Ascending aorta (tissue), 2 donors: ENCODE data around the gene GPR33. TPM values are rescaled to one million over a fixed set of nuclear protein-coding genes. Genes with fewer than 3 reads are reported as not detected.

Experiments used
- DNase-seq, 2 donors: peaks; one replicate each; pipeline ENCODE4 v3.0.0-alpha.2; 2019; ENCODE audit warnings: low spot score in 2 of 2
- H3K27ac ChIP-seq, 2 donors: fragments of 200-600 bp; sonication (generic); one replicate each; pipeline ENCODE4 v1.5.1; 2016 to 2017; ENCODE audit warnings: mild to moderate bottlenecking in 1 of 2
- H3K27me3 ChIP-seq: fragments of 200-600 bp; sonication (generic); one replicate; pipeline ENCODE4 v1.5.1; 2017
- H3K36me3 ChIP-seq, 2 donors: fragments of 200-600 bp; sonication (generic); one replicate each; pipeline ENCODE4 v1.5.1; 2016
- H3K4me1 ChIP-seq, 2 donors: fragments of 200-600 bp; sonication (generic); one replicate each; pipeline ENCODE4 v1.5.1; 2016 to 2017; ENCODE audit warnings: mild to moderate bottlenecking in 1 of 2
- H3K4me3 ChIP-seq, 2 donors: fragments of 200-600 bp; sonication (generic); one replicate each; pipeline ENCODE4 v1.5.1; 2016 to 2017; ENCODE audit warnings: mild to moderate bottlenecking in 1 of 2
- H3K9me3 ChIP-seq, 2 donors: fragments of 200-600 bp; sonication (generic); one replicate each; pipeline ENCODE4 v1.5.1; 2016
- CTCF ChIP-seq, 3 experiments: fragments of 200-600 bp in 2 of 3; fragments of 450-650 bp in 1 of 3; sonication (generic) in 2 of 3; IDR thresholded peaks; one replicate each; pipeline ENCODE4 v1.5.1; 2016 to 2019; ENCODE audit warnings: antibody characterized with exemption in 3 of 3, mild to moderate bottlenecking in 1 of 3, moderate library complexity in 1 of 3
- intact Hi-C: fragments of 100-400 bp; cut with DNase I; formaldehyde crosslinking; loops from one replicate; pipeline ENCODE4 v1.15.1; 2023
- total RNA-seq: library from RNA; depleted of rRNA; stranded (reverse); fragments of >200 nt; gene quantifications from one replicate; pipeline ENCODE4 v1.1.0, GENCODE V29; 2016

Gene GPR33
- not detected for total RNA-seq

GRCh38 chr14:31487886-31488285 is at the start of gene GPR33:
Gene GPR33, minus strand, starts transcription at chr14:31488039. Its CDS starts 4,074 bp downstream, at chr14:31483965.
- Histone ChIP-seq H3K9me3 (no peaks in the 10 kb centered on the region), H3K36me3 (no peaks in the 10 kb centered on the region), H3K4me1 (no peaks in the 10 kb centered on the region), H3K27me3 (no peaks in the 10 kb centered on the region), H3K4me3 (no peak within 1 kb of the TSS), H3K27ac (no peak within 1 kb of the TSS)
- no peak for TF ChIP-seq CTCF (IDR thresholded peaks at IDR 0.05)
- intact Hi-C loops = no loop called here
- no peak for DNase-seq

GRCh38 chr14:31536201-31536960 is 48.5 kb upstream of the GPR33 start:
- H3K27me3 ChIP-seq = no peaks in the 10 kb centered on the region
- no peak for TF ChIP-seq CTCF (IDR thresholded peaks at IDR 0.05)
- H3K27ac ChIP-seq = no peak overlapping the region
- H3K4me3 ChIP-seq = no peak overlapping the region
- intact Hi-C loops = no loop called here
- no peak for DNase-seq
- no peaks in the 10 kb centered on the region for H3K36me3 ChIP-seq
- H3K9me3 ChIP-seq = no peaks in the 10 kb centered on the region
- no peaks in the 10 kb centered on the region for H3K4me1 ChIP-seq

GRCh38 chr14:31530136-31530535 is 42.3 kb upstream of the GPR33 start:
- Histone ChIP-seq H3K9me3 (no peaks in the 10 kb centered on the region), H3K36me3 (no peaks in the 10 kb centered on the region), H3K4me1 (no peaks in the 10 kb centered on the region), H3K27me3 (no peaks in the 10 kb centered on the region), H3K27ac (no peak overlapping the region), H3K4me3 (no peak overlapping the region)
- TF ChIP-seq CTCF (IDR thresholded peaks at IDR 0.05) = no peak
- no peak for DNase-seq
- intact Hi-C loops = no loop called here

- no peak overlapping the region for H3K27ac ChIP-seq
- no peak overlapping the region for H3K4me3 ChIP-seq
- H3K9me3 ChIP-seq = no peaks in the 10 kb centered on the region
- no peaks in the 10 kb centered on the region for H3K4me1 ChIP-seq
- no peaks in the 10 kb centered on the region for H3K27me3 ChIP-seq
- no peak for TF ChIP-seq CTCF (IDR thresholded peaks at IDR 0.05)
- H3K36me3 ChIP-seq = no peaks in the 10 kb centered on the region
- DNase-seq = no peak
- intact Hi-C loops = no loop called here
These were observed 41.2 kb upstream of the GPR33 start for GRCh38 chr14:31529053-31529452.

GRCh38 chr14:31527546-31527945 is 39.7 kb upstream of the GPR33 start:
- no peak for DNase-seq
- no peaks in the 10 kb centered on the region for H3K4me1 ChIP-seq
- no peak for TF ChIP-seq CTCF (IDR thresholded peaks at IDR 0.05)
- no peak overlapping the region for H3K4me3 ChIP-seq
- no peaks in the 10 kb centered on the region for H3K9me3 ChIP-seq
- H3K27me3 ChIP-seq = no peaks in the 10 kb centered on the region
- H3K36me3 ChIP-seq = no peaks in the 10 kb centered on the region
- intact Hi-C loops = no loop called here
- no peak overlapping the region for H3K27ac ChIP-seq
